Endothelial cell of umbilical vein (primary cell): Measurements from ENCODE around the gene MEF2C. TPM values are rescaled to one million over a fixed set of nuclear protein-coding genes. Genes with fewer than 3 reads are reported as not detected.

ENCODE experiments used
- BruUV-seq: library from RNA; stranded (reverse); fragments of 400-500 nt; replicated peaks from 2 replicates; lab custom pipeline; 2021; lab: Mats Ljungman, UMichigan
- CTCF ChIA-PET: fragments of 300-600, 350-600 bp; sonication (Branson Sonifier 250); formaldehyde crosslinking; loops from one replicate; lab custom pipeline; 2021; ENCODE audit warnings: antibody characterized with exemption, inconsistent platforms; lab: Charles Lee
- POLR2A ChIA-PET: fragments of 300-600, 350-600 bp; sonication (Branson Sonifier 250); formaldehyde crosslinking; loops from one replicate; lab custom pipeline; 2021; ENCODE audit warnings: antibody characterized with exemption, inconsistent platforms; lab: Charles Lee
- DNase-seq: peaks from one replicate; pipeline ENCODE4 v3.0.0-alpha.2; 2011; ENCODE audit warnings: low read depth, low spot score
- FAIRE-seq: peaks from 2 replicates; lab custom pipeline; 2011; peaks lifted over from hg19 to GRCh38; lab: Jason Lieb, UNC
- H2AFZ ChIP-seq: 2 replicates; pipeline ENCODE4 v1.6.0; 2012; ENCODE audit warnings: low read depth, low read length, control low read depth, inconsistent platforms
- H3K27ac ChIP-seq: 2 replicates; pipeline ENCODE4 v1.5.1; 2011; ENCODE audit warnings: low read depth, mild to moderate bottlenecking, control low read depth, low read length, moderate library complexity; ENCODE audit not compliant: insufficient read depth
- H3K27me3 ChIP-seq, 2 experiments: 2 replicates each; pipeline versions ENCODE4 v1.6.0 to v1.6.1; 2011; ENCODE audit warnings: low read length in 2 of 2, mixed read lengths in 1 of 2; ENCODE audit not compliant: control insufficient read depth in 2 of 2, insufficient read depth in 2 of 2
- H3K36me3 ChIP-seq, 2 experiments: 2 replicates in 1 of 2; 3 replicates in 1 of 2; pipeline ENCODE4 v1.5.1; 2011; ENCODE audit warnings: low read length in 2 of 2, mild to moderate bottlenecking in 1 of 2, moderate library complexity in 1 of 2; ENCODE audit not compliant: control insufficient read depth in 2 of 2, insufficient read depth in 2 of 2; ENCODE audit errors: extremely low read depth in 1 of 2
- H3K4me1 ChIP-seq: 3 replicates; pipeline ENCODE4 v1.5.1; 2011; ENCODE audit warnings: mild to moderate bottlenecking, low read length; ENCODE audit not compliant: control insufficient read depth, insufficient read depth; ENCODE audit errors: extremely low read depth
- H3K4me2 ChIP-seq: 2 replicates; pipeline ENCODE4 v1.6.1; 2011; ENCODE audit warnings: low read length, control low read depth, mixed read lengths; ENCODE audit not compliant: insufficient read depth
- H3K4me3 ChIP-seq, 3 experiments: fragments of 200-600 bp in 1 of 3; sonication (generic), shearing (Covaris generic) in 1 of 3; replicated peaks in 1 of 3; 2 replicates each; pipeline ENCODE4 v1.5.1; 2011 to 2016; ENCODE audit warnings: control low read depth in 3 of 3, low read length in 3 of 3, mild to moderate bottlenecking in 2 of 3, inconsistent platforms in 1 of 3, low read depth in 1 of 3, moderate library complexity in 1 of 3; ENCODE audit not compliant: insufficient read depth in 1 of 3
- H3K79me2 ChIP-seq: 2 replicates; pipeline ENCODE4 v1.6.0; 2012; ENCODE audit warnings: low read length, inconsistent platforms; ENCODE audit not compliant: control insufficient read depth, insufficient read depth
- H3K9ac ChIP-seq: replicated peaks from 2 replicates; pipeline ENCODE3; 2011; ENCODE audit warnings: low read length, control low read depth; ENCODE audit not compliant: insufficient read depth; ENCODE audit errors: extremely low read depth
- H3K9me1 ChIP-seq: replicated peaks from 3 replicates; pipeline ENCODE4 v1.6.0; 2011; ENCODE audit warnings: mild to moderate bottlenecking, low read length; ENCODE audit not compliant: control insufficient read depth, insufficient read depth; ENCODE audit errors: extremely low read depth
- H3K9me3 ChIP-seq: replicated peaks from 2 replicates; pipeline ENCODE4 v1.5.1; 2012; ENCODE audit warnings: low read length, inconsistent platforms; ENCODE audit not compliant: control insufficient read depth, insufficient read depth
- H4K20me1 ChIP-seq: replicated peaks from 2 replicates; pipeline ENCODE3; 2011; ENCODE audit warnings: mild to moderate bottlenecking, low read length; ENCODE audit not compliant: control insufficient read depth, insufficient read depth; ENCODE audit errors: extremely low read depth
- EZH2 ChIP-seq: IDR thresholded peaks from 2 replicates; pipeline ENCODE4 v1.6.1; 2012; ENCODE audit warnings: borderline replicate concordance, low read depth, mild to moderate bottlenecking, moderate library complexity, low read length, inconsistent platforms; ENCODE audit not compliant: severe bottlenecking
- FOS ChIP-seq: IDR thresholded peaks from 2 replicates; pipeline ENCODE4 v1.6.1; 2011; ENCODE audit warnings: mild to moderate bottlenecking, low read length, moderate library complexity, borderline replicate concordance; ENCODE audit not compliant: insufficient read depth
- GATA2 ChIP-seq: IDR thresholded peaks from 2 replicates; pipeline ENCODE4 v1.7.0; 2011; ENCODE audit warnings: low read depth, mild to moderate bottlenecking, moderate library complexity, mixed read lengths, low read length; ENCODE audit not compliant: insufficient read length, insufficient read depth
- JUN ChIP-seq: IDR thresholded peaks from 2 replicates; pipeline ENCODE4 v1.6.1; 2011; ENCODE audit warnings: borderline replicate concordance, low read depth; ENCODE audit not compliant: insufficient read length, insufficient read depth
- MYC ChIP-seq: IDR thresholded peaks from one replicate; pipeline ENCODE4 v1.6.1; 2011; ENCODE audit warnings: mild to moderate bottlenecking, low read depth, low read length
- POLR2A ChIP-seq: IDR thresholded peaks from 2 replicates; pipeline ENCODE4 v1.6.1; 2012; ENCODE audit warnings: low read depth, mild to moderate bottlenecking, control low read depth, low read length
- POLR2AphosphoS5 ChIP-seq: IDR thresholded peaks from 2 replicates; pipeline ENCODE4 v1.6.1; 2012; ENCODE audit warnings: low read depth, mild to moderate bottlenecking, control low read depth, low read length, moderate library complexity; ENCODE audit not compliant: insufficient read depth
- dilution Hi-C: fragments of 300-500 bp; cut with MboI; formaldehyde crosslinking; loops from one replicate; pipeline ENCODE4 v1.15.0; 2019; ENCODE audit warnings: low sequenced_read_pairs; ENCODE audit not compliant: extremely low pct_ligation_motif_present
- intact Hi-C: fragments of 100-400 bp; cut with micrococcal nuclease; formaldehyde crosslinking; loops from one replicate; pipeline ENCODE4 v1.10.0; 2022
- polyA plus RNA-seq, 4 experiments: library from polyadenylated mRNA; depleted of rRNA in 3 of 4; stranded (reverse) in 3 of 4; unstranded in 1 of 4; fragments of >200 nt; gene quantifications; 2 replicates each; pipeline versions ENCODE4 v1.2.1 to v1.2.3, GENCODE V29; 2011 to 2012; ENCODE audit warnings: missing spikeins in 1 of 4
- total RNA-seq: library from RNA; stranded (reverse); gene quantifications from 2 replicates; pipeline ENCODE4 v1.2.3, GENCODE V29; 2021
- TF ChIP-seq, protein P1 (sequence below): IDR thresholded peaks from 2 replicates; pipeline ENCODE4 v1.6.1; 2011; ENCODE audit not compliant: insufficient read depth, insufficient read length
- TF ChIP-seq, protein P2 (sequence below), 2 donors: IDR thresholded peaks; 1 replicate in 1 of 2; 2 replicates in 1 of 2; pipeline ENCODE4 v1.5.1; 2011; ENCODE audit warnings: low read length in 2 of 2, mild to moderate bottlenecking in 2 of 2, moderate library complexity in 2 of 2, control low read depth in 1 of 2, inconsistent platforms in 1 of 2, low read depth in 1 of 2; ENCODE audit not compliant: insufficient read depth in 1 of 2; ENCODE audit errors: extremely low read depth in 1 of 2

MEF2C gene
- total and polyA plus RNA-seq, 2 donors (not counting 3 experiments of a cell fraction or from before 2014, with no cell fraction given) = 21.2 to 67.7 TPM

DNA sequence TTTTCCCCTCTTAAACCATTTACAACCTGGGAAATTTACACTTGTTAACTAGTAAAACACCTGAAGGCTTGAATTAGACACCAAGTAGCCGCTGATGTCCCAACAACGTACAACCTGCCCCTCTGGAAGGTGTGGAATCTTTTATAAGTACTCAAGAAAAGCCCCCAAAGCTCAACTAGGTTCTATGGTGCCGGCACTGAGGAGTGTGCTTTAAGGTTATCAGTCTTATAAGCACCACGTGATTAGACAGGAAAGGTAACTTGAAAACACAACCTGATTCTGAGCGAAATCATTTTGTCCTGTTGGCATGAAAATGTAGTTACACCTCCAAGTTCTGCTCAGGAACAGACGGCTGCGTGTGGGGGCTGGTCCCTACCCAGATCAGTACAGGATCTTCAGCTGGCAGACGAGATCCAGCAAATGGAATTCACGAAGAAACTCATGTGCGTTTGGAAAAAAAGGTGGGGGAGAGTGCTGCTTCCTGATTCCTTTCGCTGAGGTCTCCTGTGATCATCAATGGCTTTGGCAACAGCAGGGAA is 195.5 kb downstream of the MEF2C start:
- no peak overlapping the region for H3K9ac ChIP-seq
- H3K27me3 ChIP-seq = peaks cover 96 to 100% of the 10 kb centered on the region in 2 experiments
- no peaks in the 10 kb centered on the region for H3K9me1 ChIP-seq
- no peak for DNase-seq
- POLR2A ChIA-PET = no interaction called here
- no peaks in the 10 kb centered on the region for H3K9me3 ChIP-seq
- no peak for FAIRE-seq
- dilution Hi-C loops (loop anchor here (25.0 kb wide), 1 partner anchor 550 kb away; no protein-coding TSS in a partner anchor), intact Hi-C loops (no loop called here)
- no peak overlapping the region for H3K4me3 ChIP-seq
- no peak overlapping the region for H2AFZ ChIP-seq
- no peaks in the 10 kb centered on the region for H3K36me3 ChIP-seq
- TF ChIP-seq MYC (no peak), GATA2 (no peak), EZH2 (peak; percentile 13), FOS (no peak), POLR2A (no peak)
- TF ChIP-seq, protein P1, sequence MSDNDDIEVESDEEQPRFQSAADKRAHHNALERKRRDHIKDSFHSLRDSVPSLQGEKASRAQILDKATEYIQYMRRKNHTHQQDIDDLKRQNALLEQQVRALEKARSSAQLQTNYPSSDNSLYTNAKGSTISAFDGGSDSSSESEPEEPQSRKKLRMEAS = no peak
- H3K4me1 ChIP-seq = peaks cover 7% of the 10 kb centered on the region
- no peak overlapping the region for H3K4me2 ChIP-seq
- H3K79me2 ChIP-seq = no peaks in the 10 kb centered on the region
- no TSS peak for BruUV-seq
- CTCF ChIA-PET = interaction anchor here (1.0 to 6.0 kb wide), 3 partner anchors 9 to 907 kb away, joined by 3 to 255 read pairs (median 4); no protein-coding TSS in a partner anchor
- no peak overlapping the region for H3K27ac ChIP-seq
- no peaks in the 10 kb centered on the region for H4K20me1 ChIP-seq

DNA sequence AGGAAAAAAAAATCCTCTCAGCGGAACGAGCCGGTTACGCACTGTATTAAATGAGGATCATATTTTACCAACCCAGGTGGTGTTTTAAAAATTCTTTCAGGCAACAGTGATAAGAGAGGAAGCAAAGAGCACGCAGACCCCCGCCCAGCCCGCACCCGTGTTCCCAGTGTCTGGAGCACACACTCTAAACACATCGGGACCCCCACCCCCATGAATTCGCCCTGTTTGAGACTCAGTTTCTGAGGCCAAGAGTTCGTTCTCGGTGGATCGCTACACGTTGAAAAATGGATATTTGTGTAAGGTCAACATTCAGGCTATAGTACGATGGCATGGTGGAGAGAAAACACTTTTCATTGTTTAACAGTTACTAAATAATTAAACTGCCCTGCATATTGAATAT is 196.3 kb downstream of the MEF2C start:
- Histone ChIP-seq H3K9ac (no peak overlapping the region), H3K4me3 (no peak overlapping the region), H3K9me1 (no peaks in the 10 kb centered on the region), H3K4me1 (peaks cover 7% of the 10 kb centered on the region), H4K20me1 (no peaks in the 10 kb centered on the region), H3K4me2 (no peak overlapping the region), H3K9me3 (no peaks in the 10 kb centered on the region), H3K36me3 (no peaks in the 10 kb centered on the region), H2AFZ (no peak overlapping the region), H3K27me3 (peaks cover 93 to 100% of the 10 kb centered on the region in 2 experiments), H3K79me2 (no peaks in the 10 kb centered on the region), H3K27ac (no peak overlapping the region)
- dilution Hi-C loops (loop anchor here (25.0 kb wide), 1 partner anchor 549 kb away; no protein-coding TSS in a partner anchor), intact Hi-C loops (no loop called here)
- TF ChIP-seq GATA2 (no peak), EZH2 (no peak), POLR2A (no peak), MYC (no peak), POLR2AphosphoS5 (no peak), JUN (no peak), FOS (no peak)
- TF ChIP-seq, protein P1 = no peak
- TF ChIP-seq, protein P2, sequence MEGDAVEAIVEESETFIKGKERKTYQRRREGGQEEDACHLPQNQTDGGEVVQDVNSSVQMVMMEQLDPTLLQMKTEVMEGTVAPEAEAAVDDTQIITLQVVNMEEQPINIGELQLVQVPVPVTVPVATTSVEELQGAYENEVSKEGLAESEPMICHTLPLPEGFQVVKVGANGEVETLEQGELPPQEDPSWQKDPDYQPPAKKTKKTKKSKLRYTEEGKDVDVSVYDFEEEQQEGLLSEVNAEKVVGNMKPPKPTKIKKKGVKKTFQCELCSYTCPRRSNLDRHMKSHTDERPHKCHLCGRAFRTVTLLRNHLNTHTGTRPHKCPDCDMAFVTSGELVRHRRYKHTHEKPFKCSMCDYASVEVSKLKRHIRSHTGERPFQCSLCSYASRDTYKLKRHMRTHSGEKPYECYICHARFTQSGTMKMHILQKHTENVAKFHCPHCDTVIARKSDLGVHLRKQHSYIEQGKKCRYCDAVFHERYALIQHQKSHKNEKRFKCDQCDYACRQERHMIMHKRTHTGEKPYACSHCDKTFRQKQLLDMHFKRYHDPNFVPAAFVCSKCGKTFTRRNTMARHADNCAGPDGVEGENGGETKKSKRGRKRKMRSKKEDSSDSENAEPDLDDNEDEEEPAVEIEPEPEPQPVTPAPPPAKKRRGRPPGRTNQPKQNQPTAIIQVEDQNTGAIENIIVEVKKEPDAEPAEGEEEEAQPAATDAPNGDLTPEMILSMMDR (IDR thresholded peaks at IDR 0.05; ENCODE audit: extremely low read depth in 1 of 2, insufficient read depth in 1 of 2, low read depth in 1 of 2, low read length in 2 of 2) = no peak
- DNase-seq (no peak), FAIRE-seq (no peak)
- BruUV-seq = no TSS peak
- CTCF ChIA-PET = no interaction called here
- POLR2A ChIA-PET = no interaction called here
